Measurements from ENCODE around the gene RERE.

RERE gene

GRCh38 chr1:8334106-8334851 lies 483.2 kb downstream of the RERE start:
- Mint-ChIP-seq H3K27ac (no peak overlapping the region), H3K36me3 (ENCODE audit: insufficient read depth) (peaks cover 25% of the 10 kb centered on the region), H3K4me1 (ENCODE audit: low read depth in 2 of 2) (no peaks in the 10 kb centered on the region), H3K9me3 (peaks cover 0 to 1% of the 10 kb centered on the region in 2 donors), H3K4me3 (no peak overlapping the region), H3K27me3 (no peaks in the 10 kb centered on the region)
- DNase-seq (no peak), ATAC-seq (replicated peaks) (no peak)

- ATAC-seq (replicated peaks): no peak
- peaks cover 25% of the 10 kb centered on the region for H3K36me3 Mint-ChIP-seq (ENCODE audit: insufficient read depth)
- DNase-seq: no peak
- H3K4me1 Mint-ChIP-seq (ENCODE audit: low read depth in 2 of 2): no peaks in the 10 kb centered on the region
- no peak overlapping the region for H3K27ac Mint-ChIP-seq
- H3K4me3 Mint-ChIP-seq: no peak overlapping the region
- H3K9me3 Mint-ChIP-seq: peaks cover 0 to 1% of the 10 kb centered on the region in 2 donors
- no peaks in the 10 kb centered on the region for H3K27me3 Mint-ChIP-seq
These were observed 484.0 kb downstream of the RERE start for GRCh38 chr1:8333246-8333987.

GRCh38 chr1:8332806-8333205 lies 484.6 kb downstream of the RERE start:
- DNase-seq (no peak), ATAC-seq (replicated peaks) (no peak)
- peaks cover 25% of the 10 kb centered on the region for H3K36me3 Mint-ChIP-seq (ENCODE audit: insufficient read depth)
- H3K4me3 Mint-ChIP-seq: no peak overlapping the region
- H3K9me3 Mint-ChIP-seq: peaks cover 0 to 1% of the 10 kb centered on the region in 2 donors
- no peaks in the 10 kb centered on the region for H3K27me3 Mint-ChIP-seq
- H3K4me1 Mint-ChIP-seq (ENCODE audit: low read depth in 2 of 2): no peaks in the 10 kb centered on the region
- H3K27ac Mint-ChIP-seq: no peak overlapping the region

DNA sequence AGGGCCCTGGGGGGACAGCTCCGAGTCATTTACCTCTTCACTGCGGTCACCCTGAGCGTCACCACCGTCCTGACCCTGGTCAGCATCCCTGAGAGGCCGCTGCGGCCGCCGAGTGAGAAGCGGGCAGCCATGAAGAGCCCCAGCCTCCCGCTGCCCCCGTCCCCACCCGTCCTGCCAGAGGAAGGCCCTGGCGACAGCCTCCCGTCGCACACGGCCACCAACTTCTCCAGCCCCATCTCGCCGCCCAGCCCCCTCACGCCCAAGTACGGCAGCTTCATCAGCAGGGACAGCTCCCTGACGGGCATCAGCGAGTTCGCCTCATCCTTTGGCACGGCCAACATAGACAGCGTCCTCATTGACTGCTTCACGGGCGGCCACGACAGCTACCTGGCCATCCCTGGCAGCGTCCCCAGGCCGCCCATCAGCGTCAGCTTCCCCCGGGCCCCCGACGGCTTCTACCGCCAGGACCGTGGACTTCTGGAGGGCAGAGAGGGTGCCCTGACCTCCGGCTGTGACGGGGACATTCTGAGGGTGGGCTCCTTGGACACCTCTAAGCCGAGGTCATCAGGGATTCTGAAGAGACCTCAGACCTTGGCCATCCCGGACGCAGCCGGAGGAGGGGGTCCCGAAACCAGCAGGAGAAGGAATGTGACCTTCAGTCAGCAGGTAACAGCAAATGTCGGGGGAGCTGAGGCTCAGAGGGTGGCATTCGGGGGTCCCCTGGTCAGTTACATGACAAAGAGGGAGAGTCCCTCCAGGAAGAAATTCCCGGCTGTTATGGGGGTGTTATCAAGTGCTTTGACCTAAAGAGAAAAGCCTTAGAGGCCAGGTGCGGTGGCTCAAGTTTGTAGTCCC lies 486.9 kb downstream of the RERE start:
- Mint-ChIP-seq H3K9me3 (no peaks in the 10 kb centered on the region), H3K27ac (peak overlapping the region; percentile 62 to 87), H3K27me3 (no peaks in the 10 kb centered on the region), H3K36me3 (ENCODE audit: insufficient read depth) (peaks cover 30% of the 10 kb centered on the region), H3K4me1 (ENCODE audit: low read depth in 2 of 2) (no peaks in the 10 kb centered on the region), H3K4me3 (peak overlapping the region; percentile 22 to 51)
- ATAC-seq (replicated peaks): no peak
- no peak for DNase-seq

GRCh38 chr1:8329858-8330257 lies 487.6 kb downstream of the RERE start:
- peaks cover 30% of the 10 kb centered on the region for H3K36me3 Mint-ChIP-seq (ENCODE audit: insufficient read depth)
- H3K9me3 Mint-ChIP-seq: no peaks in the 10 kb centered on the region
- peak overlapping the region in 1 of 2 donors; percentile 88 for H3K27ac Mint-ChIP-seq

GRCh38 chr1:8329439-8329838 lies 488.0 kb downstream of the RERE start:
- Mint-ChIP-seq H3K9me3 (no peaks in the 10 kb centered on the region), H3K4me1 (ENCODE audit: low read depth in 2 of 2) (no peaks in the 10 kb centered on the region), H3K4me3 (no peak overlapping the region), H3K27me3 (no peaks in the 10 kb centered on the region), H3K36me3 (ENCODE audit: insufficient read depth) (peaks cover 30% of the 10 kb centered on the region), H3K27ac (peak overlapping the region in 1 of 2 donors; percentile 88)
- no peak for ATAC-seq (replicated peaks)
- DNase-seq: no peak

More at GRCh38 chr1:8329858-8330257, 487.6 kb downstream of the RERE start:
- H3K27me3 Mint-ChIP-seq: no peaks in the 10 kb centered on the region
- no peak overlapping the region for H3K4me3 Mint-ChIP-seq
- no peaks in the 10 kb centered on the region for H3K4me1 Mint-ChIP-seq (ENCODE audit: low read depth in 2 of 2)
- ATAC-seq (replicated peaks) (no peak), DNase-seq (no peak)

GRCh38 chr1:8328271-8328670 lies 489.2 kb downstream of the RERE start:
- Mint-ChIP-seq H3K4me1 (ENCODE audit: low read depth in 2 of 2) (no peaks in the 10 kb centered on the region), H3K27me3 (no peaks in the 10 kb centered on the region), H3K9me3 (no peaks in the 10 kb centered on the region), H3K4me3 (no peak overlapping the region), H3K36me3 (ENCODE audit: insufficient read depth) (peaks cover 30% of the 10 kb centered on the region), H3K27ac (no peak overlapping the region)
- ATAC-seq (replicated peaks): no peak
- DNase-seq: no peak

DNA sequence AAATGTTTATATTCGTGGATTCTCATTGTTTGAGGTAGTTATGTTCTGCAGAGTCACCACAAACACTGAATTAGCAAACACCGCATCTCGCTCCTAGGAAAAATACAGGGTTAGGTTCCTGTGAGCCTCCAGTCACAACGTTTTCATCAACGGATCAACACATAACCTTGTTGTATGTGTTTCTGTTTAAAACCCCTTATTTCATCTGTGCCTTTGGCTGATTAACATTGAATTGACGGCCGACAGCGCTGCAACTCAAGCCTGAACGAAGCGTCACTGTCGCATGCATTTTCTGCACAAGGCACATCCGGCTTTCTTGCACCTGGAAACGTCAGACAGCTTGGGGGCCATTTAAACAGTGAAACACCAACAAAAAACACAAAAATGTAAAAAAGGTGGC lies 491.2 kb downstream of the RERE start:
- H3K36me3 Mint-ChIP-seq (ENCODE audit: insufficient read depth): peaks cover 19% of the 10 kb centered on the region
- no peak overlapping the region for H3K4me3 Mint-ChIP-seq
- no peaks in the 10 kb centered on the region for H3K4me1 Mint-ChIP-seq (ENCODE audit: low read depth in 2 of 2)
- ATAC-seq (replicated peaks) (no peak), DNase-seq (no peak)
- no peaks in the 10 kb centered on the region for H3K27me3 Mint-ChIP-seq
- H3K9me3 Mint-ChIP-seq: peaks cover 0 to 2% of the 10 kb centered on the region in 2 donors
- H3K27ac Mint-ChIP-seq: no peak overlapping the region

DNA sequence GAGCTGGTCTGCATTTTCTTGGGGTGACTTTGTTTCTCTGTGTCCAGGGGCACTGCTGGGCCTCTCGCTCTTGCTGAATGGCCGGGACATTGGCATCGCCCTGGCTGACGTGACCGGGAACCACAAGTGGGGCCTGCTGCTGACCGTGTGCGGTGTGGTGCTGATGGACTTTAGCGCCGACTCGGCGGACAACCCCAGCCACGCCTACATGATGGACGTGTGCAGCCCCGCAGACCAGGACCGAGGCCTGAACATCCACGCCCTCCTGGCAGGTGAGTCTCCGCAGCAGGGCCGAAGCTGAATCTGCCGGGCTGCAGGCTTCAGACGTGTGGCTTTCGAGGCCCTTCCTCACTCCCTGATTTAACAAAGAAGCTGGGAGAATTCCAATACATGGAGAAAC lies 491.7 kb downstream of the RERE start:
- peaks cover 16% of the 10 kb centered on the region for H3K36me3 Mint-ChIP-seq (ENCODE audit: insufficient read depth)
- DNase-seq (no peak), ATAC-seq (replicated peaks) (no peak)
- peaks cover 0 to 2% of the 10 kb centered on the region in 2 donors for H3K9me3 Mint-ChIP-seq
- H3K27ac Mint-ChIP-seq: no peak overlapping the region
- no peaks in the 10 kb centered on the region for H3K4me1 Mint-ChIP-seq (ENCODE audit: low read depth in 2 of 2)
- H3K4me3 Mint-ChIP-seq: no peak overlapping the region
- H3K27me3 Mint-ChIP-seq: no peaks in the 10 kb centered on the region

DNA sequence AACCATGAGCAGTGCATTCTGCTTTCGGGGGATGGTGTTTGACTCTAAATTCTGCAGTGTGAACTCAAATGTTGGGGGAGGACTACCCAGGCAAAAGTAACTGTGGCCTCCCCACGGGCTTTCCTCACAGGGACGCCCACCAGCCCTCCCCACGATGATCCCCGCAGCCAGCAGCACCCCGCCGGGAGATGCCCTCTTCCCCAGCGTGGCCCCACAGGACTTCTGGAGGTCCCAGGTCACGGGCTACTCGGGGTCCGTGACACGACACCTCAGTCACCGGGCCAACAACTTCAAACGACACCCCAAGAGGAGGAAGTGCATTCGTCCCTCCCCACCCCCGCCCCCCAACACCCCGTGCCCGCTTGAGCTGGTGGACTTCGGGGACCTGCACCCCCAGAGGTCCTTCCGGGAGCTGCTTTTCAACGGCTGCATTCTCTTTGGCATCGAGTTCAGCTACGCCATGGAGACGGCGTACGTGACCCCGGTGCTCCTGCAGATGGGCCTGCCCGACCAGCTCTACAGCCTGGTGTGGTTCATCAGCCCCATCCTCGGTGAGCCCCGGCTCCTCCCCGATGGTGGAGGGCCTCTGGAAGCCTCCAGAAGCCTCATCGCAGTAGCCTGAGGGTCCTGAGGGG lies 493.1 kb downstream of the RERE start:
- Mint-ChIP-seq H3K4me1 (ENCODE audit: low read depth in 2 of 2) (no peaks in the 10 kb centered on the region), H3K27me3 (no peaks in the 10 kb centered on the region)
- no peak for ATAC-seq (replicated peaks)

GRCh38 chr1:8323706-8324105 lies 493.7 kb downstream of the RERE start:
- H3K36me3 Mint-ChIP-seq (ENCODE audit: insufficient read depth): peaks cover 4% of the 10 kb centered on the region
- no peaks in the 10 kb centered on the region for H3K27me3 Mint-ChIP-seq
- ATAC-seq (replicated peaks): no peak
- H3K4me1 Mint-ChIP-seq (ENCODE audit: low read depth in 2 of 2): peaks cover 0 to under 1% of the 10 kb centered on the region in 2 donors
- peaks cover 0 to 2% of the 10 kb centered on the region in 2 donors for H3K9me3 Mint-ChIP-seq
- H3K27ac Mint-ChIP-seq: no peak overlapping the region
- DNase-seq: no peak
- no peak overlapping the region for H3K4me3 Mint-ChIP-seq

More for the DNA sequence above, 493.1 kb downstream of the RERE start:
- Mint-ChIP-seq H3K9me3 (peaks cover 0 to 2% of the 10 kb centered on the region in 2 donors), H3K4me3 (no peak overlapping the region), H3K36me3 (ENCODE audit: insufficient read depth) (peaks cover 5% of the 10 kb centered on the region), H3K27ac (no peak overlapping the region)
- DNase-seq: no peak

DNA sequence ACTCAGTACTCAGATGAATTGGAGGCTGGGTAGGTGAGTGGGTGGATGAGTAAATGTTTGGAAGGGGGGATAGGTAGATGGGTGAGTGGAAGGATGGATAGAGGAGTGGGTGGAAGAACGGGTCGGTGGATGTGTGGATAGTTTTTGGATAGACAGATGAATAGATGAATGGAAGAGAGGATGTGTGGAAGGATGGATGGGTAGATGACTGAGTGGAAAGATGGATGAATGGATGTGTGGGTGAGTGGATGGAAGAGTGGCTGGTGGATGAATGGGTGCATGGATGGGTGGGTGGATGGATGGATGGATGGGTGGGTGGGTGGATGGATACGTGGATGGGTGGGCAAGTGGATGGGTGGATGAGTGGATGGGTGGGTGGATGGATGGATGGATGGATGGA lies 495.8 kb downstream of the RERE start:
- no peak overlapping the region for H3K27ac Mint-ChIP-seq
- DNase-seq: no peak
- no peak for ATAC-seq (replicated peaks)
- H3K36me3 Mint-ChIP-seq (ENCODE audit: insufficient read depth): peaks cover 1% of the 10 kb centered on the region
- peaks cover 3 to 6% of the 10 kb centered on the region in 2 donors for H3K27me3 Mint-ChIP-seq
- no peak overlapping the region for H3K4me3 Mint-ChIP-seq
- H3K9me3 Mint-ChIP-seq: peaks cover 0 to 2% of the 10 kb centered on the region in 2 donors
- H3K4me1 Mint-ChIP-seq (ENCODE audit: low read depth in 2 of 2): peaks cover 3 to 9% of the 10 kb centered on the region in 2 donors

DNA sequence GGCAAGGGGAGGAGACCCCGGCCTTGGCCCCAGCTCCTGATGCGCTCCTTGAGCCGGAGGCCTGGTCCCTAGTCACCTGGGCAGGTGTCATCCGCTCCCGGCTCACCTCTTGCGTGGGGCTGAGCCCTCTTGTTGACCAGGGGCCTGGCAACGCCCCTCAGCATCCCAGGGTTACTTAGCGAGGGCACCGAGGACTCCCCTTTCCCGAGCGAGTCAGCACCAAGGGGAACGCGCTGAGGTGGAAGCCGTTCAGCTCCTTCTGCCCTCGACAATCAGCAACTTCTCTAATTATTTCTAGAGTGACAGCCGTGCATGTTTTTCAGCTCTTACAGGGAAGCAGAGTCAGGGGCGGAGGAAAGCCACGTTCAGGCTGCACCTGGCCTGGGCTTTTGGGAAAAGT lies 499.0 kb downstream of the RERE start:
- Mint-ChIP-seq H3K27me3 (peaks cover 20 to 38% of the 10 kb centered on the region in 2 donors), H3K4me3 (peak overlapping the region; percentile 74 to 80), H3K4me1 (ENCODE audit: low read depth in 2 of 2) (peaks cover 15 to 23% of the 10 kb centered on the region in 2 donors), H3K27ac (no peak overlapping the region), H3K9me3 (peaks cover 0 to 2% of the 10 kb centered on the region in 2 donors), H3K36me3 (ENCODE audit: insufficient read depth) (no peaks in the 10 kb centered on the region)
- DNase-seq (no peak), ATAC-seq (replicated peaks) (no peak)

Measured in effector memory CD8-positive, alpha-beta T cell (primary cell).